ENCODE results near the gene ZNRF3. TPM values are rescaled to one million over a fixed set of nuclear protein-coding genes. Genes with fewer than 3 reads are reported as not detected.

ZNRF3 gene
- total and polyA plus RNA-seq, 2 experiments from 2014 or later: 0.56 to 3.9 TPM

DNA sequence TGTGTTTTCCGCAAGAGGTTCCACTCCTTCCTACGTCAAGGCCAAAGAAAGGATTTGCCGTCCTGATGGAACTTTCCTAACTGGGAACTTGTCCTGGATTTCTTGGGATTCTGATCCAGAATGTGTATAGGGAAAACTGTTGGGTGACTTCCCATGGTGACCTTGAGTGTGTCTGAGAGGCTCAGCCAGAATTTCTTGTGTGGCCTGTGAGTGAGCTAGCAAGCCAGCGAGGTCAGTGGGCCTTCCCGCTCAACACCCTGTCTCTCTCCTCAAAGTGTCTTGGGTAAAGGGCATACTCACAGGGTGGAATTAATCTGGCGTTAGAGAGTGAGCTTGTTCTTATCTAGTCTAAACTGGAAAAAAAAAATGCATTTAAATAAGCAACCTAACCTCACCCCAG is 20.4 kb downstream of the ZNRF3 start:
- TF ChIP-seq EZH2phosphoT487 (IDR thresholded peaks at IDR 0.05; ENCODE audit: insufficient read depth, low read depth): no peak
- TF ChIP-seq EZH2 (IDR thresholded peaks at IDR 0.05; ENCODE audit: insufficient read depth, poor library complexity, severe bottlenecking): no peak
- H3F3A ChIP-seq (ENCODE audit: insufficient read depth): no peaks in the 10 kb centered on the region
- in situ Hi-C loops (cut with MboI): no loop called here
- no peak overlapping the region for H3K4me3 ChIP-seq
- peaks cover 12% of the 10 kb centered on the region; the same call in 1 of the 2 replicates for H3K79me2 ChIP-seq (ENCODE audit: insufficient read depth)
- WGBS, 2 experiments (ENCODE audit: low coverage in 1 of 2, low lambda C conversion rate in 2 of 2, missing lambda C conversion rate in 2 of 2): 94 to 98% methylated on average over 6 of the region's 6 CpGs
- no peak overlapping the region for H3K27ac ChIP-seq
- H3K4me1 ChIP-seq (ENCODE audit: insufficient read depth): peaks cover 8% of the 10 kb centered on the region
- no peak overlapping the region for H3K9ac ChIP-seq
- H3K36me3 ChIP-seq (ENCODE audit: low read depth): no peaks in the 10 kb centered on the region
- no peaks in the 10 kb centered on the region for H3K9me3 ChIP-seq (ENCODE audit: low read depth)
- H3K4me2 ChIP-seq (ENCODE audit: unreplicated experiment): no peak overlapping the region
- H4K20me1 ChIP-seq (ENCODE audit: insufficient read depth): no peaks in the 10 kb centered on the region
- H3K27me3 ChIP-seq (replicated peaks; ENCODE audit: insufficient read depth): no peaks in the 10 kb centered on the region
- no peaks in the 10 kb centered on the region for H3K9me2 ChIP-seq (ENCODE audit: insufficient read depth)
- no peak overlapping the region for H2AFZ ChIP-seq
- no peak for DNase-seq

DNA sequence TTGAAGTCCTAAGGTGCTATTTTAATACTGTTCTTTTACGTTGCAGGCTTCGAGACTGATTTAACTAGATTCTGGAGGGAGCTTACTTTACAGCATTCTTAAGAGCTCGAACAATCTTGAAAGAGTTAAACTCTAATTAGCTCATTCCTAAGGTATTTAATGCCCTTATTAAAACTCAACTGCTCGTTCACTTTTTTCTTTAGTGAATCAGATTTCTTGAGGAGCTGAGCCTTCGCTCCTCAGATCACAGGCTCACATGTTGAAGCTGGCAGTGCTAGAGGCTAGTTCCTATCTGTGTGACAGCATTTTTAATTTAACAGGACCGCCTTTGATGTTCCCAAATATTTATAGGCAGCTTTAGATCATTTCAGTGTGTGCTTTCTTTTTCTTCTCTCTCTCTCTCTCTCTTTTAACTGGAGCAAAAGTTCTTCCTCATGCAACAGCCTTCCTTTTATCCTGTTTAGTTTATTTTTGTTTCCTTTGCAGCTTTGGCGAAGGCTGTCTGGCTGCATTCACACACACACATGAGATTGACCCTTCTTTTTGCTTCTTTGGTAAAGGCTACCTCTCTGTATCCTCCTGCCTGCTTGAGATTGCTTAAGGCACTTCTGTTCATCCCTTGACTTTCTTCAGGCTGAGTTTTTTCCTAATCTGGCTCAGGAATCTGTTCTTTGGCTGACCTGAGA is 21.0 kb downstream of the ZNRF3 start:
- Histone ChIP-seq H3K9ac (no peak overlapping the region; the same call in 1 of the 2 replicates), H3K9me2 (ENCODE audit: insufficient read depth) (no peaks in the 10 kb centered on the region), H3K4me2 (ENCODE audit: unreplicated experiment) (no peak overlapping the region), H3K4me1 (ENCODE audit: insufficient read depth) (peaks cover 8% of the 10 kb centered on the region), H3K9me3 (ENCODE audit: low read depth) (no peaks in the 10 kb centered on the region), H3K36me3 (ENCODE audit: low read depth) (no peaks in the 10 kb centered on the region), H3K4me3 (no peak overlapping the region), H2AFZ (no peak overlapping the region), H3K79me2 (ENCODE audit: insufficient read depth) (peaks cover 18% of the 10 kb centered on the region; the same call in 1 of the 2 replicates), H3K27me3 (replicated peaks; ENCODE audit: insufficient read depth) (no peaks in the 10 kb centered on the region), H3F3A (ENCODE audit: insufficient read depth) (no peaks in the 10 kb centered on the region), H4K20me1 (ENCODE audit: insufficient read depth) (no peaks in the 10 kb centered on the region), H3K27ac (no peak overlapping the region)
- TF ChIP-seq EZH2phosphoT487 (IDR thresholded peaks at IDR 0.05; ENCODE audit: insufficient read depth, low read depth) (no peak), EZH2 (IDR thresholded peaks at IDR 0.05; ENCODE audit: insufficient read depth, poor library complexity, severe bottlenecking) (no peak)
- in situ Hi-C loops (cut with MboI): no loop called here
- DNase-seq: peak; percentile 20
- WGBS, 2 experiments (ENCODE audit: low coverage in 1 of 2, low lambda C conversion rate in 2 of 2, missing lambda C conversion rate in 2 of 2): 39 to 47% methylated on average over 7 of the region's 7 CpGs

DNA sequence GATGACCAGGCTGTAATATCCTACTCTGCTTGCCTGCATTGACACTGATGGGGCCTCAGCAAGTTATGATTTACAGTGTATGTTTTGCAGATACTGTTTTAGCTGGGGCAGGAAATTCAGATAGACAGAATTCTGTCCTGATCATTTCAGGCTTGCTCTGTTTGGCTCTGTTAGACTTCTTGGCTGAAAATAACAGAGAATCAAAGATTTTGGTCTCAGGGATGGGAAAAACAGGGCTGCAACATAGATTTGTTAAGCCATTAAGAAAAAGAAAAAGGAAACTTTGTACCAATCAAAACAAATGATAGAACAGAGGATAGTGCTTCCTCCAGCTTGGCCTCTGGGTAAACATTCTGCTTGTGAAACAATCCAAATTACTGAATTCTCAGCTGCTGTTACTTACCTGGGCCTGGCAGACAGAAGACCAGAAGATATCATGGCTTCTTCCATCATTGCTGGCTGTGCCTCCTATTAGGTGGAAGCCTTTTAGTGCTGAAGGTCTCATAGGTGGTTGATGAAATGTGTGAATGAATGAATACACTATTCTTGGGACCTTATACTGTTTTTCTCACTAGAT is 22.0 kb downstream of the ZNRF3 start:
- Histone ChIP-seq H4K20me1 (ENCODE audit: insufficient read depth) (no peaks in the 10 kb centered on the region), H3K9ac (no peak overlapping the region), H3K27ac (no peak overlapping the region), H3K4me1 (ENCODE audit: insufficient read depth) (peaks cover 8% of the 10 kb centered on the region), H3K4me2 (ENCODE audit: unreplicated experiment) (no peak overlapping the region), H3K36me3 (ENCODE audit: low read depth) (no peaks in the 10 kb centered on the region), H3K79me2 (ENCODE audit: insufficient read depth) (peaks cover 25% of the 10 kb centered on the region; the same call in 1 of the 2 replicates), H3F3A (ENCODE audit: insufficient read depth) (no peaks in the 10 kb centered on the region), H3K4me3 (no peak overlapping the region), H3K9me2 (ENCODE audit: insufficient read depth) (no peaks in the 10 kb centered on the region), H2AFZ (no peak overlapping the region), H3K9me3 (ENCODE audit: low read depth) (no peaks in the 10 kb centered on the region), H3K27me3 (replicated peaks; ENCODE audit: insufficient read depth) (no peaks in the 10 kb centered on the region)
- no peak for DNase-seq
- in situ Hi-C loops (cut with MboI): no loop called here
- no peak for TF ChIP-seq EZH2phosphoT487 (IDR thresholded peaks at IDR 0.05; ENCODE audit: insufficient read depth, low read depth)
- TF ChIP-seq EZH2 (IDR thresholded peaks at IDR 0.05; ENCODE audit: insufficient read depth, poor library complexity, severe bottlenecking): no peak

DNA sequence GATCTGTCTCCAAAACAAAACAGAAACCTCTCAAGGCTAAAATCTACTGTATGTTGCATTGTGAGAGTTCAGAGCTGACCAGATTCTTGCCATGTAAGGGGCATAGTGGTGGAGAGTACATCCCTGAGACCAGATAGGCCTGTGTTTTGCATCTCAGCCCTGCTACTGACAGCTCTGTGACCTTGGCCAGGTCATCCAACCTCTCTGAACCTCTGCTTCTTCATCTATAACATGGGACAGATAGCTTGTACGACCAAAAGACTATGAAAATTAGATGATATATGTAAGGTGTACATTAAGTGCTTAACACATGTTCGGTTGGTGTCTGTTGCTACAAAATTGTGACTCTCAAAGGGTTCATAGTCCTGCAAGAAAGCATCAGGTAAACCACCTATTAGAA is 22.9 kb downstream of the ZNRF3 start:
- 92 to 93% methylated on average over 2 of the region's 2 CpGs for WGBS, 2 experiments (ENCODE audit: low coverage in 1 of 2, low lambda C conversion rate in 2 of 2, missing lambda C conversion rate in 2 of 2)
- in situ Hi-C loops (cut with MboI): no loop called here

More for the DNA sequence above, 22.9 kb downstream of the ZNRF3 start:
- no peak overlapping the region for H3K4me3 ChIP-seq
- H3K9me2 ChIP-seq (ENCODE audit: insufficient read depth): no peaks in the 10 kb centered on the region
- H4K20me1 ChIP-seq (ENCODE audit: insufficient read depth): no peaks in the 10 kb centered on the region
- H3K9me3 ChIP-seq (ENCODE audit: low read depth): no peaks in the 10 kb centered on the region
- H3K79me2 ChIP-seq (ENCODE audit: insufficient read depth): peaks cover 26% of the 10 kb centered on the region; the same call in 1 of the 2 replicates
- H2AFZ ChIP-seq: no peak overlapping the region
- H3K27ac ChIP-seq: no peak overlapping the region
- H3K4me2 ChIP-seq (ENCODE audit: unreplicated experiment): no peak overlapping the region
- H3K4me1 ChIP-seq (ENCODE audit: insufficient read depth): peaks cover 8% of the 10 kb centered on the region
- no peak overlapping the region for H3K9ac ChIP-seq
- DNase-seq: no peak
- TF ChIP-seq EZH2phosphoT487 (IDR thresholded peaks at IDR 0.05; ENCODE audit: insufficient read depth, low read depth) (no peak), EZH2 (IDR thresholded peaks at IDR 0.05; ENCODE audit: insufficient read depth, poor library complexity, severe bottlenecking) (no peak)
- H3K36me3 ChIP-seq (ENCODE audit: low read depth): no peaks in the 10 kb centered on the region
- no peaks in the 10 kb centered on the region for H3F3A ChIP-seq (ENCODE audit: insufficient read depth)
- H3K27me3 ChIP-seq (replicated peaks; ENCODE audit: insufficient read depth): no peaks in the 10 kb centered on the region
